ENCODE results near the gene RNF121.

Gene RNF121

GRCh38 chr11:72039031-72039855 lies 110.4 kb downstream of the RNF121 start:
- Histone ChIP-seq H3K4me3 (ENCODE audit: low read depth in 1 of 2, low read length in 1 of 2) (peak overlapping the region in 1 of 2 experiments; percentile 63), H3K9me3 (no peaks in the 10 kb centered on the region), H3K27ac (peak overlapping the region; percentile 91), H3K36me3 (peaks cover 19% of the 10 kb centered on the region), H3K4me1 (ENCODE audit: control insufficient read depth in 1 of 2, insufficient read depth in 1 of 2, low read depth in 1 of 2, low read length in 1 of 2) (peaks cover 40 to 43% of the 10 kb centered on the region in 2 experiments), H3K27me3 (no peaks in the 10 kb centered on the region)
- no peak for TF ChIP-seq CTCF (IDR thresholded peaks at IDR 0.05)

DNA sequence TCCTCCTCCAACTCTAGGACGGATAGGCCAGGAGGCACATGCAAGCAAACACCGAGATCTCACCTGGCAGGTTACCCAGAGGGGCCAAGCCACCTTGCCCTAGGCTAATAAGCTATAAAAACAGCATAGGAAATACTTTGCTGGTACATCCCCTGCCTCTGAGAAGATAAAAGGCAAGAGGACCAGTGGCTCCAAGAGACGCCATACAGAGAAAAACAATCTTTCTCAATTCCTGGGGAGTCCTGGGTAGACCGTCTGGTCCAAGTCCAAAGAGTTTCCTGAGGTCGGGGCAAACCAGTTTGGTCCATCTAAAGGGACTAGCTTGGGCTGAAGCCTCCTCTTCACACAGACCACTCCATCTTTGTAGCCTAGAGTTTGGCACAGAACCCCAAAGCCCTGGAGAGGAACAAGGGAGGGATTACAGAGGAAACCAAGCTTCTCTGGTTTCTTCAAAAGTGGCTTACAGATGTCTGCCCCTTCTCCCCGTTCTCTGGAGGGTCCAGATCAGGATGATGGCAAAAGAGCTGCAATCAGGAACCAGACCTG lies 111.1 kb downstream of the RNF121 start:
- Histone ChIP-seq H3K36me3 (peaks cover 16% of the 10 kb centered on the region), H3K4me3 (ENCODE audit: low read depth in 1 of 2, low read length in 1 of 2) (peak overlapping the region; percentile 63 to 64), H3K9me3 (no peaks in the 10 kb centered on the region), H3K27ac (peak overlapping the region; percentile 91), H3K27me3 (no peaks in the 10 kb centered on the region), H3K4me1 (ENCODE audit: control insufficient read depth in 1 of 2, insufficient read depth in 1 of 2, low read depth in 1 of 2, low read length in 1 of 2) (peaks cover 40 to 43% of the 10 kb centered on the region in 2 experiments)
- TF ChIP-seq CTCF (IDR thresholded peaks at IDR 0.05): no peak

DNA sequence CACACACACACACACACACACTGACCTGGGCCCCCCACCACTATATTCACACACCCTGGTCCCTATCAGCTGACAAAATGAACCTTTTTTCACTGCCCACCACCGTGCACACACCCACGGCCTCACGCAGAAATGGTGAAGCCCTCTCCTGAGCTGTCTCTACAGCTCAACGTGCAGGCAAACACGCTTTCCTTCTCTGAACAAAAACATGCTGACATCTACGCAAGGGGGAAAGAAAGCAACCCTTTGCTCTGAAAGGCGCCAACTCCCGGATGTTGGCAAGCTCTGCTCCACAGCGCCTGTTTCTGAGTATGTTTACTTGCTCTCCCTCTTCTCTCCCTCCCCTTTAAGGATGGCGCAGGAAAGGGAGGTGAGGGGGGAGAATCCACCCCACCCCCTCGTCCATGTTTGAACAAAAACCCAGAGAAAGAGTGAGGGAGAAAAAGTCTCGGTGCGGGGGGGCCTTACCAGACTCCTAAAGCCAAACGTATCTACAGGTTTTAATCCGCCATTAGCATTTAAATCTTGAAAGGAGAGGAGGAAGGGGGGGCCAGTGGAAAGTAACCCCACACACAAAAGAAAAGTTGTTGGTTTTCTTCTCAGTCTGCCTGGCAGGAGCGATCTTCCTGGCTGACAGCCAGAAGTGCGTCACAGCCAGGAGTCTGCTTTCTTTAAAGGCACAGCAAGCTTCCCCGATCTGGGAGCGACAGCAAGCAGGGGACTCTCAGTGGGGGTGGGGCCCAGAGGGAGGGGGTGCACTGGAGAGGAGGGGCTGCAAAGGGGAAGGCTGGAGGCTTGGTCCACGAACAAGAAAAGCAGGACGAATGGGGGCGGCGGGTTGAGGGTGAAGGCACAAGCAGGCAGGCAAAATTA lies 111.9 kb downstream of the RNF121 start:
- H3K27ac ChIP-seq: peak overlapping the region; percentile 91
- H3K27me3 ChIP-seq: no peaks in the 10 kb centered on the region
- no peak for TF ChIP-seq CTCF (IDR thresholded peaks at IDR 0.05)
- peak overlapping the region; percentile 63 to 64 for H3K4me3 ChIP-seq (ENCODE audit: low read depth in 1 of 2, low read length in 1 of 2)
- H3K4me1 ChIP-seq (ENCODE audit: control insufficient read depth in 1 of 2, insufficient read depth in 1 of 2, low read depth in 1 of 2, low read length in 1 of 2): peaks cover 40 to 43% of the 10 kb centered on the region in 2 experiments
- H3K36me3 ChIP-seq: peaks cover 10% of the 10 kb centered on the region
- no peaks in the 10 kb centered on the region for H3K9me3 ChIP-seq

DNA sequence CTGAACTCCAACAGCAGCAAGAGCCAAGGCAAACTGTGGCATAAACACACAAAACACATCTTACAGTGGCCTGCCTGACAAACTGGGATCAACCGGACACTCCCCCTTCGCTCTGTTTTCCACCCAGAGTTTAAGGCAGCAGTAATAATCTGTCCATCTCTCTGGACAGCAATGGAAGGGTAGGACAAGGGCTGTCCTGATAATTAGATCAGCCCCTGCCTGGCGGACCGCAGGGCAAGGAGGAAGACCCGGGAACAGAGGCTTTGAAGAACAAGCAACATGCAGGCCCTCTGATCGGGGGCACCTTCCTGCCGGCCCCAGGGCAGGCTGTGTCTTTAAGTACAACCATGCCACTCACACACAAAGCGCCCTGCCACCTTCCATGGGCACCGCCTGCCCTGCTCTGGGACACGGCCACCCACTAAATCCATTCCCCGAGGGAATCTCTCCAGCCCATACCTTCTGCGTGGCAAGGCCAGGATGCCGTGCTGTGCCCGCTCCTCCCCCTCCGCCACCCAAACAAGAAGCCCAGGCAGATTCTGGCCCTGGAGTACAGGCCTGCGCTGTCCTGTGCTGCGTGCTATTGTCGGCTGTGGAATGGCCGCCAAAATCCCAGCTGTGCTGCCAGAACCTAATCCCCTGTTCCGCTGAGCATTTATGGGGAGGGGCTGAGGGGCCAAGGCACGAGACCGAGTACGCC lies 112.7 kb downstream of the RNF121 start:
- H3K4me1 ChIP-seq (ENCODE audit: control insufficient read depth in 1 of 2, insufficient read depth in 1 of 2, low read depth in 1 of 2, low read length in 1 of 2): peaks cover 40 to 43% of the 10 kb centered on the region in 2 experiments
- peaks cover 13% of the 10 kb centered on the region for H3K36me3 ChIP-seq

More for the DNA sequence above, 112.7 kb downstream of the RNF121 start:
- Histone ChIP-seq H3K9me3 (no peaks in the 10 kb centered on the region), H3K27ac (peak overlapping the region; percentile 91), H3K27me3 (no peaks in the 10 kb centered on the region), H3K4me3 (ENCODE audit: low read depth in 1 of 2, low read length in 1 of 2) (peak overlapping the region; percentile 63 to 64)
- no peak for TF ChIP-seq CTCF (IDR thresholded peaks at IDR 0.05)
